IPS DF 4.7 (cell line): ENCODE results near the gene RNF130.
"Not testable (repeated sequence)": the region's sequence is repeated elsewhere in the genome, so short reads cannot be mapped to it uniquely, and the experiment has no call there.

Experiments used
- DNase-seq: peaks from one replicate; pipeline ENCODE4 v3.0.0-alpha.2; 2013; ENCODE audit warnings: low spot score; ENCODE audit errors: extremely low read depth

Gene RNF130

GRCh38 chr5:179974946-179975712 is 96.4 kb downstream of the RNF130 start:
- DNase-seq = peak; percentile 49

- no peak for DNase-seq
Measured at GRCh38 chr5:179974246-179974945, 97.2 kb downstream of the RNF130 start.

- no peak for DNase-seq
Measured at GRCh38 chr5:179973391-179973790, 98.2 kb downstream of the RNF130 start.

- DNase-seq = no peak
Measured at GRCh38 chr5:179969110-179969509, 102.4 kb downstream of the RNF130 start.

- no peak for DNase-seq
Measured at GRCh38 chr5:179967489-179967888, 104.1 kb downstream of the RNF130 start.

GRCh38 chr5:179964015-179964414 is 107.5 kb downstream of the RNF130 start:
- no peak for DNase-seq

- no peak for DNase-seq
Measured at GRCh38 chr5:179963375-179963774, 108.2 kb downstream of the RNF130 start.

GRCh38 chr5:179960204-179960831 is 111.2 kb downstream of the RNF130 start:
- no peak for DNase-seq

GRCh38 chr5:179959641-179960040 is 111.9 kb downstream of the RNF130 start:
- DNase-seq = no peak

GRCh38 chr5:179959118-179959517 is 112.4 kb downstream of the RNF130 start:
- DNase-seq = not testable (repeated sequence)

- no peak for DNase-seq
Measured at GRCh38 chr5:179955630-179956029, 115.9 kb downstream of the RNF130 start.

GRCh38 chr5:179955062-179955461 is 116.5 kb downstream of the RNF130 start:
- DNase-seq = no peak

- no peak for DNase-seq
Measured at GRCh38 chr5:179954434-179954833, 117.1 kb downstream of the RNF130 start.

GRCh38 chr5:179953987-179954386 is 117.6 kb downstream of the RNF130 start:
- no peak for DNase-seq

GRCh38 chr5:179936976-179937681 is 134.4 kb downstream of the RNF130 start:
- DNase-seq = no peak

- no peak for DNase-seq
Measured at GRCh38 chr5:179930788-179931473, 140.6 kb downstream of the RNF130 start.

GRCh38 chr5:179927824-179928223 is 143.7 kb downstream of the RNF130 start:
- no peak for DNase-seq

- no peak for DNase-seq
Measured at GRCh38 chr5:179926657-179927056, 144.9 kb downstream of the RNF130 start.

- DNase-seq = no peak
Measured at GRCh38 chr5:179923436-179923835, 148.1 kb downstream of the RNF130 start.

GRCh38 chr5:179920175-179920574 is 151.4 kb downstream of the RNF130 start:
- no peak for DNase-seq

GRCh38 chr5:179919487-179920060 is 152.0 kb downstream of the RNF130 start:
- no peak for DNase-seq
